ENCODE results near the gene CCDC142.

The CCDC142 gene

GRCh38 chr2:74514368-74515270, 31.8 kb upstream of the CCDC142 start, which contains the start of gene TLX2:
Gene TLX2, plus strand, starts transcription at chr2:74514450. Its CDS starts 357 bp downstream, at chr2:74514807.
- DNase-seq (ENCODE audit: low read depth, low spot score) = no peak

GRCh38 chr2:74513605-74514367, 31.0 kb upstream of the CCDC142 start:
- DNase-seq (ENCODE audit: low read depth, low spot score) = no peak

GRCh38 chr2:74512744-74513604, 30.2 kb upstream of the CCDC142 start:
- DNase-seq (ENCODE audit: low read depth, low spot score) = no peak

- no peak for DNase-seq (ENCODE audit: low read depth, low spot score)
These were observed 28.5 kb upstream of the CCDC142 start for GRCh38 chr2:74511104-74511989.

GRCh38 chr2:74510272-74510671, 27.5 kb upstream of the CCDC142 start:
- no peak for DNase-seq (ENCODE audit: low read depth, low spot score)

GRCh38 chr2:74507926-74508520, 25.2 kb upstream of the CCDC142 start:
- no peak for DNase-seq (ENCODE audit: low read depth, low spot score)

- DNase-seq (ENCODE audit: low read depth, low spot score) = peak; percentile 94
These were observed 24.5 kb upstream of the CCDC142 start, which contains the start of gene PCGF1 for GRCh38 chr2:74507145-74507925. Gene PCGF1, minus strand, starts transcription at chr2:74507695. Its CDS starts 27 bp downstream, at chr2:74507668.

GRCh38 chr2:74505448-74506246, 22.8 kb upstream of the CCDC142 start:
- no peak for DNase-seq (ENCODE audit: low read depth, low spot score)

GRCh38 chr2:74504591-74504990, 21.8 kb upstream of the CCDC142 start:
- DNase-seq (ENCODE audit: low read depth, low spot score) = no peak

- DNase-seq (ENCODE audit: low read depth, low spot score) = no peak
These were observed 21.0 kb upstream of the CCDC142 start for GRCh38 chr2:74503506-74504475.

GRCh38 chr2:74502720-74503505, 20.1 kb upstream of the CCDC142 start:
- no peak for DNase-seq (ENCODE audit: low read depth, low spot score)

- no peak for DNase-seq (ENCODE audit: low read depth, low spot score)
These were observed 19.4 kb upstream of the CCDC142 start for GRCh38 chr2:74502147-74502719.

- no peak for DNase-seq (ENCODE audit: low read depth, low spot score)
These were observed 18.7 kb upstream of the CCDC142 start for GRCh38 chr2:74501335-74502071.

GRCh38 chr2:74500578-74500946, 17.8 kb upstream of the CCDC142 start:
- DNase-seq (ENCODE audit: low read depth, low spot score) = no peak

GRCh38 chr2:74499940-74500577, 17.3 kb upstream of the CCDC142 start:
- DNase-seq (ENCODE audit: low read depth, low spot score) = no peak
